Peyer's patch (tissue), 4 donors: ENCODE results near the gene AQP12A.

Experiments
- CTCF ChIP-seq, 6 experiments: fragments of 450-650 bp in 4 of 6; fragments of 200-600 bp in 2 of 6; sonication (generic) in 1 of 6; IDR thresholded peaks; one replicate each; pipeline ENCODE4 v1.5.1; 2017 to 2019; ENCODE audit warnings: antibody characterized with exemption in 6 of 6, mild to moderate bottlenecking in 3 of 6, moderate library complexity in 1 of 6
- POLR2A ChIP-seq, 2 donors: fragments of 450-650 bp; IDR thresholded peaks; one replicate each; pipeline ENCODE4 v1.5.1; 2017; ENCODE audit warnings: antibody characterized with exemption in 2 of 2, mild to moderate bottlenecking in 2 of 2, moderate library complexity in 2 of 2

- TF ChIP-seq POLR2A (IDR thresholded peaks at IDR 0.05) (no peak), CTCF (IDR thresholded peaks at IDR 0.05) (no peak)
These were observed 19.5 kb upstream of the AQP12A start for GRCh38 chr2:240672076-240672700.
